K562 (cell line): ENCODE results near the gene TLK2. TPM values are rescaled to one million over a fixed set of nuclear protein-coding genes. Genes with fewer than 3 reads are reported as not detected.

Source experiments
- ATAC-seq: fragments of 200-7000 bp; cut with Tn5 transposase; 3 replicates; pipeline ENCODE4 v1.9.1; 2020; ENCODE audit warnings: moderate library complexity
- BruUV-seq: library from RNA; stranded (reverse); fragments of 400-500 nt; replicated peaks from 2 replicates; lab custom pipeline; 2021; lab: Mats Ljungman, UMichigan
- CTCF ChIA-PET: fragments of 300-600 bp; formaldehyde crosslinking; extraction: SDS; loops from one replicate; lab custom pipeline; 2021; ENCODE audit warnings: low intra/inter-chr PET ratio; lab: Yijun Ruan, JAX
- POLR2A ChIA-PET: fragments of 300-600, 350-650 bp; sonication (Branson Sonifier 250); formaldehyde crosslinking; extraction: SDS; loops from one replicate; lab custom pipeline; 2021; ENCODE audit warnings: antibody characterized with exemption, inconsistent platforms; lab: Yijun Ruan, JAX
- DNase-seq, 4 experiments: peaks; one replicate each; pipeline versions ENCODE4 v3.0.0 to v3.0.0-alpha.2; 2011 to 2018; ENCODE audit warnings: low spot score in 3 of 4, mixed read lengths in 3 of 4; ENCODE audit errors: extremely low read depth in 1 of 4
- FAIRE-seq: peaks from 2 replicates; lab custom pipeline; 2011; peaks lifted over from hg19 to GRCh38; lab: Jason Lieb, UNC
- H2AFZ ChIP-seq: 2 replicates; pipeline ENCODE4 v1.6.0; 2011; ENCODE audit warnings: low read depth, low read length, control low read depth, inconsistent platforms
- H3K27ac ChIP-seq: fragments of 200-600 bp; 3 replicates; pipeline ENCODE4 v1.8.0; 2011; ENCODE audit warnings: low read depth, mild to moderate bottlenecking, control low read depth, inconsistent platforms, low read length, moderate library complexity, mixed read lengths; ENCODE audit errors: extremely low read depth
- H3K27me3 ChIP-seq, 2 experiments: fragments of 300-600 bp in 1 of 2; 2 replicates in 1 of 2; 3 replicates in 1 of 2; pipeline versions ENCODE4 v1.6.0 to v1.8.0; 2011; ENCODE audit warnings: inconsistent platforms in 2 of 2, low read length in 2 of 2, mild to moderate bottlenecking in 1 of 2, mixed read lengths in 1 of 2, moderate library complexity in 1 of 2; ENCODE audit not compliant: control insufficient read depth in 2 of 2, insufficient read depth in 2 of 2
- H3K36me3 ChIP-seq: fragments of 300-600 bp; 3 replicates; pipeline ENCODE4 v1.8.0; 2011; ENCODE audit warnings: mild to moderate bottlenecking, low read length, inconsistent platforms; ENCODE audit not compliant: control insufficient read depth, insufficient read depth
- H3K4me1 ChIP-seq, 2 experiments: fragments of 200-600 bp in 1 of 2; replicated peaks in 1 of 2; 2 replicates in 1 of 2; 3 replicates in 1 of 2; pipeline versions ENCODE4 v1.5.1 to v1.8.0; 2011; ENCODE audit warnings: inconsistent platforms in 2 of 2, low read length in 2 of 2, mild to moderate bottlenecking in 1 of 2, mixed read lengths in 1 of 2, moderate library complexity in 1 of 2; ENCODE audit not compliant: control insufficient read depth in 2 of 2, insufficient read depth in 2 of 2
- H3K4me2 ChIP-seq: 2 replicates; pipeline ENCODE4 v1.6.1; 2011; ENCODE audit warnings: low read length, control low read depth, inconsistent platforms, mixed read lengths; ENCODE audit not compliant: insufficient read depth
- H3K4me3 ChIP-seq: fragments of 200-600 bp; sonication (generic), shearing (Covaris generic); 2 replicates; pipeline ENCODE4 v1.5.1; 2016; ENCODE audit warnings: control low read depth, inconsistent platforms
- H3K79me2 ChIP-seq: fragments of 200-600 bp; 3 replicates; pipeline ENCODE4 v1.8.0; 2011; ENCODE audit warnings: low read length, inconsistent platforms; ENCODE audit not compliant: control insufficient read depth, insufficient read depth
- H3K9ac ChIP-seq, 2 experiments: 2 replicates each; pipeline versions ENCODE4 v1.6.0 to v1.6.1; 2011; ENCODE audit warnings: low read depth in 2 of 2, low read length in 2 of 2, control low read depth in 1 of 2, inconsistent platforms in 1 of 2, mild to moderate bottlenecking in 1 of 2, mixed read lengths in 1 of 2; ENCODE audit not compliant: insufficient read depth in 1 of 2
- H3K9me1 ChIP-seq: one replicate; pipeline ENCODE4 v1.6.0; 2011; ENCODE audit warnings: inconsistent platforms, mild to moderate bottlenecking, low read length, moderate library complexity; ENCODE audit not compliant: control insufficient read depth, insufficient read depth
- H3K9me3 ChIP-seq: replicated peaks from 2 replicates; pipeline ENCODE4 v1.5.1; 2011; ENCODE audit warnings: low read depth, low read length, inconsistent platforms; ENCODE audit not compliant: control insufficient read depth, insufficient read depth
- H4K20me1 ChIP-seq: replicated peaks from 2 replicates; pipeline ENCODE4 v1.6.1; 2011; ENCODE audit warnings: low read length, inconsistent platforms, mixed read lengths; ENCODE audit not compliant: control insufficient read depth, insufficient read depth
- CSDE1 ChIP-seq, 2 experiments: fragments of 450-650 bp; IDR thresholded peaks; 2 replicates each; pipeline ENCODE4 v1.6.1; 2016; ENCODE audit warnings: mild to moderate bottlenecking in 1 of 2
- DEAF1 ChIP-seq: fragments of 450-650 bp; formaldehyde crosslinking; IDR thresholded peaks from 2 replicates; pipeline ENCODE4 v1.4.0; 2020; ENCODE audit warnings: mild to moderate bottlenecking, moderate library complexity
- ESRRB ChIP-seq: fragments of 250-450 bp; sonication (Bioruptor Pico); IDR thresholded peaks from 2 replicates; pipeline ENCODE4 v1.5.0; 2020; ENCODE audit warnings: mild to moderate bottlenecking, moderate library complexity, borderline replicate concordance
- NR1H2 ChIP-seq: sonication (generic); formaldehyde crosslinking; IDR thresholded peaks from 2 replicates; pipeline ENCODE4 v1.4.0; 2020; ENCODE audit warnings: mild to moderate bottlenecking, missing genetic modification reagents
- POLR2A ChIP-seq: fragments of 450-650 bp; conservative IDR thresholded peaks from 2 replicates; pipeline ENCODE4 v1.6.1; 2016
- STAG1 ChIP-seq: sonication (generic); formaldehyde crosslinking; IDR thresholded peaks from 2 replicates; pipeline ENCODE4 v1.5.0; 2020; ENCODE audit warnings: missing genetic modification reagents, borderline replicate concordance
- TRIM28 ChIP-seq: fragments of 450-650 bp; IDR thresholded peaks from 2 replicates; pipeline ENCODE4 v1.6.1; 2017
- ZKSCAN8 ChIP-seq: fragments of 200-800 bp; sonication (Bioruptor generic); IDR thresholded peaks from 2 replicates; pipeline ENCODE4 v1.6.1; 2016; ENCODE audit warnings: missing genetic modification characterization, missing compliant biosample characterization
- ZNF146 ChIP-seq: IDR thresholded peaks from one replicate; pipeline ENCODE4 v1.6.1; 2018; ENCODE audit warnings: missing compliant biosample characterization; ENCODE audit not compliant: unreplicated experiment
- WGBS: fragments of 100-300 bp; shearing (Covaris generic); methylation state at CpG from one replicate; pipeline ENCODE4 v1.1.6; 2016; ENCODE audit warnings: low coverage, mixed read lengths; ENCODE audit not compliant: insufficient coverage; ENCODE audit errors: missing lambda C conversion rate; 5-methylcytosine and 5-hydroxymethylcytosine counted together
- in situ Hi-C: fragments of 300-500 bp; cut with MboI; formaldehyde crosslinking; loops from 4 replicates; pipeline ENCODE4 v1.15.0; 2018; ENCODE audit warnings: inconsistent platforms, mixed read lengths
- intact Hi-C: fragments of 100-400 bp; cut with micrococcal nuclease; formaldehyde crosslinking; loops from 2 replicates; pipeline ENCODE4 v1.14.2; 2022
- polyA plus RNA-seq, 8 experiments: library from polyadenylated mRNA; depleted of rRNA in 4 of 8; stranded (reverse) in 5 of 8; unstranded in 3 of 8; fragments of >200 nt; fragmentation: Nextera tagmentation in 2 of 8; fragmentation: Illumina TruSeq in 1 of 8; extraction: Ambion mirVana in 2 of 8; extraction: Trizol in 1 of 8; gene quantifications; 2 replicates each; pipeline versions ENCODE4 v1.2.1 to v1.2.3, GENCODE V29; 2011 to 2014; ENCODE audit warnings: inconsistent platforms in 1 of 8, missing spikeins in 1 of 8
- total RNA-seq, 7 experiments: library from RNA; depleted of rRNA in 6 of 7; stranded (reverse); fragments of >200 nt in 6 of 7; fragmentation: Illumina TruSeq in 2 of 7; extraction: Trizol in 2 of 7; gene quantifications; 2 replicates each; pipeline versions ENCODE4 v1.2.1 to v1.2.3, GENCODE V29; 2011 to 2021; ENCODE audit warnings: low replicate concordance in 1 of 7

TLK2 gene
- total and polyA plus RNA-seq, 9 of the 15 experiments (the other 6 are each of a cell fraction or from before 2014, with no cell fraction given) = 10.1 to 51.9 (median 32.4) TPM

- Histone ChIP-seq H2AFZ (no peak overlapping the region), H3K27me3 (peaks cover 0 to 10% of the 10 kb centered on the region in 2 experiments; a peak in 1 of 5 replicates), H3K4me1 (peaks cover 13 to 25% of the 10 kb centered on the region in 2 experiments), H3K36me3 (no peaks in the 10 kb centered on the region), H3K4me3 (no peak overlapping the region), H4K20me1 (0 out of 2 replicates have a peak, but pooled peaks cover 5% of the 10 kb centered on the region), H3K9me3 (no peaks in the 10 kb centered on the region), H3K4me2 (no peak overlapping the region), H3K27ac (no peak overlapping the region)
- ATAC-seq (no peak), FAIRE-seq (no peak)
- ChIA-PET POLR2A (no interaction called here), CTCF (no interaction called here)
- 0% methylated on average over 1 of the region's 1 CpG for WGBS
- in situ Hi-C loops = no loop called here
- no TSS peak for BruUV-seq
- intact Hi-C loops = no loop called here
- TF ChIP-seq ZKSCAN8 (CRISPR knock-in tag) (no peak), DEAF1 (CRISPR knock-in tag) (no peak), STAG1 (CRISPR knock-in tag) (no peak), TRIM28 (no peak), ZNF146 (CRISPR knock-in tag) (no peak), POLR2A (no peak), ESRRB (CRISPR knock-in tag) (no peak), CSDE1 (IDR thresholded peaks at IDR 0.05) (no peak), NR1H2 (CRISPR knock-in tag) (no peak)
- TF ChIP-seq, all 486 proteins: peak for 0
- Histone ChIP-seq H3K79me2 (no peaks in the 10 kb centered on the region), H3K9me1 (no peaks in the 10 kb centered on the region), H3K9ac (no peak overlapping the region)
- DNase-seq = no peak
These were observed 177.8 kb downstream of the TLK2 start for GRCh38 chr17:62656446-62656845.
